Prostate gland (tissue), 2 donors: ENCODE data around the gene AKAP13. TPM values are rescaled to one million over a fixed set of nuclear protein-coding genes. Genes with fewer than 3 reads are reported as not detected.

Experiments used
- DNase-seq: peaks from one replicate; pipeline ENCODE4 v3.0.0-alpha.2; 2019; ENCODE audit warnings: low spot score
- H3K27ac ChIP-seq, 2 donors: fragments of 200-600 bp; sonication (generic); 2 replicates each; pipeline ENCODE4 v1.5.1; 2017 to 2019
- H3K27me3 ChIP-seq: fragments of 200-600 bp; sonication (generic); replicated peaks from 2 replicates; pipeline ENCODE4 v1.5.1; 2019; ENCODE audit not compliant: insufficient read depth
- H3K36me3 ChIP-seq, 2 donors: fragments of 200-600 bp; sonication (generic); 1 replicate in 1 of 2; 2 replicates in 1 of 2; pipeline versions ENCODE4 v1.5.1 to v1.8.1; 2017 to 2019
- H3K4me1 ChIP-seq: fragments of 200-600 bp; sonication (generic); replicated peaks from 2 replicates; pipeline ENCODE4 v1.5.1; 2019
- H3K4me3 ChIP-seq, 2 donors: fragments of 200-600 bp; sonication (generic); 2 replicates each; pipeline ENCODE4 v1.5.1; 2017 to 2019
- H3K9me3 ChIP-seq: fragments of 200-600 bp; sonication (generic); 2 replicates; pipeline ENCODE4 v1.5.1; 2017
- CTCF ChIP-seq, 4 experiments: fragments of 200-600 bp in 2 of 4; fragments of 450-650 bp in 2 of 4; sonication (generic) in 2 of 4; IDR thresholded peaks; 1 replicate in 3 of 4; 2 replicates in 1 of 4; pipeline ENCODE4 v1.5.1; 2016 to 2019; ENCODE audit warnings: antibody characterized with exemption in 4 of 4, mild to moderate bottlenecking in 2 of 4, moderate library complexity in 2 of 4
- POLR2A ChIP-seq: fragments of 450-650 bp; IDR thresholded peaks from one replicate; pipeline ENCODE4 v1.6.1; 2016; ENCODE audit warnings: antibody characterized with exemption, mild to moderate bottlenecking
- POLR2AphosphoS5 ChIP-seq: sonication (generic); formaldehyde crosslinking; IDR thresholded peaks from one replicate; pipeline ENCODE4 v1.6.1; 2017; ENCODE audit warnings: antibody characterized with exemption
- WGBS: methylation state at CpG from one replicate; pipeline ENCODE4 v1.1.5; 2018; 5-methylcytosine and 5-hydroxymethylcytosine counted together
- intact Hi-C: fragments of 100-400 bp; cut with DNase I; formaldehyde crosslinking; loops from one replicate; pipeline ENCODE4 v1.14.2; 2022
- total RNA-seq, 2 donors: library from RNA; depleted of rRNA; stranded (reverse); fragments of >200 nt; gene quantifications; one replicate each; pipeline ENCODE4 v1.1.0, GENCODE V29; 2016

The AKAP13 gene
- total RNA-seq, 2 donors from 2014 or later: 102 to 195 TPM

- no peaks in the 10 kb centered on the region for H3K27me3 ChIP-seq
- DNase-seq: no peak
- H3K4me1 ChIP-seq: no peaks in the 10 kb centered on the region
- TF ChIP-seq CTCF (IDR thresholded peaks at IDR 0.05): no peak
- no peak for TF ChIP-seq POLR2A
- TF ChIP-seq POLR2AphosphoS5: no peak
- no peak overlapping the region for H3K4me3 ChIP-seq
- peak overlapping the region in 1 of 2 donors; percentile 26 for H3K27ac ChIP-seq
- no peaks in the 10 kb centered on the region for H3K9me3 ChIP-seq
- 62% methylated on average over 3 of the region's 3 CpGs for WGBS
- no peaks in the 10 kb centered on the region for H3K36me3 ChIP-seq
- intact Hi-C loops: loop anchor here (10.0 kb wide), 1 partner anchor 254 kb away; no protein-coding TSS in a partner anchor
Observed at GRCh38 chr15:85588677-85589076, 208.3 kb downstream of the AKAP13 start.

- Histone ChIP-seq H3K27me3 (no peaks in the 10 kb centered on the region), H3K27ac (peak overlapping the region in 1 of 2 donors; percentile 4), H3K9me3 (no peaks in the 10 kb centered on the region), H3K36me3 (no peaks in the 10 kb centered on the region), H3K4me3 (no peak overlapping the region), H3K4me1 (no peaks in the 10 kb centered on the region)
- intact Hi-C loops: loop anchor here (10.0 kb wide), 2 partner anchors 245 to 255 kb away; no protein-coding TSS in a partner anchor
- TF ChIP-seq CTCF (IDR thresholded peaks at IDR 0.05): no peak
- TF ChIP-seq POLR2AphosphoS5: no peak
- no peak for TF ChIP-seq POLR2A
- DNase-seq: no peak
- WGBS: 30% methylated on average over 2 of the region's 2 CpGs
Observed at GRCh38 chr15:85589851-85590250, 209.4 kb downstream of the AKAP13 start.

- WGBS: 93% methylated on average over 4 of the region's 4 CpGs
- no peaks in the 10 kb centered on the region for H3K27me3 ChIP-seq
- H3K27ac ChIP-seq: no peak overlapping the region
- intact Hi-C loops: loop anchor here (10.0 kb wide), 1 partner anchor 243 kb away; no protein-coding TSS in a partner anchor
- TF ChIP-seq POLR2A (no peak), POLR2AphosphoS5 (no peak)
- DNase-seq: no peak
- H3K36me3 ChIP-seq: no peaks in the 10 kb centered on the region
- no peaks in the 10 kb centered on the region for H3K9me3 ChIP-seq
- no peak overlapping the region for H3K4me3 ChIP-seq
- no peaks in the 10 kb centered on the region for H3K4me1 ChIP-seq
Observed at GRCh38 chr15:85591622-85592021, 211.2 kb downstream of the AKAP13 start.

- 15% methylated on average over 3 of the region's 3 CpGs for WGBS
- TF ChIP-seq POLR2A (no peak), CTCF (IDR thresholded peaks at IDR 0.05) (peak in 1 of 4 experiments; percentile 5)
- intact Hi-C loops: loop anchor here (10.0 kb wide), 1 partner anchor 243 kb away; no protein-coding TSS in a partner anchor
- Histone ChIP-seq H3K4me1 (no peaks in the 10 kb centered on the region), H3K9me3 (no peaks in the 10 kb centered on the region), H3K27ac (no peak overlapping the region), H3K36me3 (no peaks in the 10 kb centered on the region), H3K27me3 (no peaks in the 10 kb centered on the region), H3K4me3 (no peak overlapping the region)
- DNase-seq: no peak
Observed at GRCh38 chr15:85592148-85592547, 211.7 kb downstream of the AKAP13 start.

- Histone ChIP-seq H3K9me3 (no peaks in the 10 kb centered on the region), H3K27ac (no peak overlapping the region), H3K27me3 (no peaks in the 10 kb centered on the region), H3K36me3 (no peaks in the 10 kb centered on the region), H3K4me3 (no peak overlapping the region), H3K4me1 (no peaks in the 10 kb centered on the region)
- no peak for TF ChIP-seq CTCF (IDR thresholded peaks at IDR 0.05)
- 95% methylated on average over 1 of the region's 1 CpG for WGBS
- intact Hi-C loops: loop anchor here (10.0 kb wide), 1 partner anchor 241 kb away; no protein-coding TSS in a partner anchor
- no peak for DNase-seq
Observed at GRCh38 chr15:85593809-85594445, 213.5 kb downstream of the AKAP13 start.
